ENCODE results near the gene PDAP1. TPM values are rescaled to one million over a fixed set of nuclear protein-coding genes. Genes with fewer than 3 reads are reported as not detected.

The PDAP1 gene
- total and polyA plus RNA-seq, 7 donors = 84.5 to 194 (median 89.5) TPM

DNA sequence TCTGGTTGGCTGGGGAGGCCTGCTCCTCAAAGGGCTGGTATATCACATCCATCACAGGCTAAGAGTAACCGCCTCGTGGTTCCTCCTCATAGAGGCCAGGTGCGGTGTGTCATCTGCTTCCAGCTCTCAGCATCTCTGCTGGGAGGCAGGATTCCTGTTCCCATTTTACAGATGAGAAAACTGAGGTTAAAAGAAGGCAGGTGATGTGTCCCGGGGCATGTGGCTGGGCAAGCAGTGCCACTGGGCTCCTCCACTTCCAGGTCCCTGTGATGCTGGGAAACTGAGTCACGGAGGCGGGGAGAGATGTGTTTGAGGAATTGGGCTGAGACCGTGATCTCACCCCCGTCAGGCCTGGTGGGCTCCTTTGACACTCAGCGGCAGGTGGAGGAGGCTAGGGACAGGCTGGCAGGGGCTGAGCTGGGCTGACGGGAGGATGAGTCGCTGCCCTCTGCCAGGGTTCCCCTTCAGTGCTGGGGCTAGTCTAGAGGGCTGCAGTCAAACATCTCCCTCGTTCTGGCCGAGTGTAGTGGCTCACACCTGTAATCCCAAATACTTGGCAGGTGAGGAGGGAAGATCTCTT, 24.5 kb downstream of the PDAP1 start:
- H3K27ac ChIP-seq = no peak overlapping the region

DNA sequence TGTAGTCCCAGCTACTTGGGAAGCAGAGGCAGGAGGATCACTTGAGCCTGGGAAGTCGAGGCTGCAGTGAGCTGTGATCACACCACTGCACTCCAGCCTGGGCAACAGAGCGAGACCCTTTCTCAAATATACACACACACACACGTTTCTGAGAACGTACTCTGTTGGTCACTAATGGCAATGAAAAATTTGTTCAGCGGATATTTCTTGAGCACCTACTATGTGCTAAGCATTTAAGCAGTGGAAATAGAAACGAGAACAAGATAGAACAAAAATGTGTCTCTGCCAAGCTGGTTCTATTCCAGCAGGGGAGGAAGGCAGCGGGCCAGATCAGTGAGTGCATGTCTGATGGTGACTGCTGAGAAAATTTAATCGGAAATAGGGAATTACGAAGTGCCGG, 25.2 kb downstream of the PDAP1 start:
- Histone ChIP-seq H3K4me1 (peaks cover 0 to 32% (median 27%) of the 10 kb centered on the region in 4 donors), H3K27me3 (no peaks in the 10 kb centered on the region), H3K9me3 (no peaks in the 10 kb centered on the region), H3K36me3 (peaks cover 0 to 21% (median 9%) of the 10 kb centered on the region in 4 donors), H3K4me3 (no peak overlapping the region), H3K27ac (no peak overlapping the region)
- DNase-seq = no peak
- TF ChIP-seq EP300 (IDR thresholded peaks at IDR 0.05) (no peak), POLR2A (IDR thresholded peaks at IDR 0.05) (no peak), POLR2AphosphoS5 (IDR thresholded peaks at IDR 0.05) (no peak)
- TF ChIP-seq, protein P1, sequence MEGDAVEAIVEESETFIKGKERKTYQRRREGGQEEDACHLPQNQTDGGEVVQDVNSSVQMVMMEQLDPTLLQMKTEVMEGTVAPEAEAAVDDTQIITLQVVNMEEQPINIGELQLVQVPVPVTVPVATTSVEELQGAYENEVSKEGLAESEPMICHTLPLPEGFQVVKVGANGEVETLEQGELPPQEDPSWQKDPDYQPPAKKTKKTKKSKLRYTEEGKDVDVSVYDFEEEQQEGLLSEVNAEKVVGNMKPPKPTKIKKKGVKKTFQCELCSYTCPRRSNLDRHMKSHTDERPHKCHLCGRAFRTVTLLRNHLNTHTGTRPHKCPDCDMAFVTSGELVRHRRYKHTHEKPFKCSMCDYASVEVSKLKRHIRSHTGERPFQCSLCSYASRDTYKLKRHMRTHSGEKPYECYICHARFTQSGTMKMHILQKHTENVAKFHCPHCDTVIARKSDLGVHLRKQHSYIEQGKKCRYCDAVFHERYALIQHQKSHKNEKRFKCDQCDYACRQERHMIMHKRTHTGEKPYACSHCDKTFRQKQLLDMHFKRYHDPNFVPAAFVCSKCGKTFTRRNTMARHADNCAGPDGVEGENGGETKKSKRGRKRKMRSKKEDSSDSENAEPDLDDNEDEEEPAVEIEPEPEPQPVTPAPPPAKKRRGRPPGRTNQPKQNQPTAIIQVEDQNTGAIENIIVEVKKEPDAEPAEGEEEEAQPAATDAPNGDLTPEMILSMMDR (IDR thresholded peaks at IDR 0.05) = no peak
- intact Hi-C loops (cut with DNase I) = no loop called here
- 93 to 94% methylated on average over 10 of the region's 10 CpGs for WGBS, 2 donors

More for the DNA sequence above, 24.5 kb downstream of the PDAP1 start:
- Histone ChIP-seq H3K27me3 (no peaks in the 10 kb centered on the region), H3K9me3 (no peaks in the 10 kb centered on the region), H3K4me1 (peaks cover 0 to 31% (median 26%) of the 10 kb centered on the region in 4 donors), H3K4me3 (no peak overlapping the region), H3K36me3 (peaks cover 0 to 28% (median 11%) of the 10 kb centered on the region in 4 donors)
- no peak for TF ChIP-seq EP300 (IDR thresholded peaks at IDR 0.05)
- WGBS, 2 donors = 93% methylated on average over 13 of the region's 13 CpGs
- no peak for DNase-seq
- intact Hi-C loops (cut with DNase I) = no loop called here

DNA sequence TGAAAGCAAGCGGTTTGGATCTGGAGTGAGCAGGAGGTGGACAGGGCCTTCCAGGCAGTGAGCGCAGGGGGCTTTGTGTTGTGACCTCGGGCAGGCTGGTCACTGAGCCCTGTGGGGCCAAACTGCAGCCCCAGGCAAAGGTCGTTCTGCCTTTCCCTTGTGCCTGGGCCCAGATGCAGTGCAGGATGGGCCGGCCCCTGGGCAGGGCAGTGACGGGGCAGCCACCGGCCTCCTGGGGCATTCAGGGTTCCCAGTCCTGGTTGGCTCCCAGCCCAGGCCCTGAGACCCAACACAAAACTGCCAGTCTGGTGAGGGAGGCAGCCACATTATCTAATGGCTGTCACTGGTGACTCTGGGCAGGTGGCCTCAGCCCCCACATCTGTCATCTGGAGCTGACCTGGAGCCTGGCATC, 26.7 kb downstream of the PDAP1 start:
- Histone ChIP-seq H3K27ac (peak overlapping the region in 1 of 4 donors; percentile 12), H3K4me3 (no peak overlapping the region), H3K9me3 (no peaks in the 10 kb centered on the region), H3K27me3 (no peaks in the 10 kb centered on the region), H3K36me3 (peaks cover 0 to 6% (median 3%) of the 10 kb centered on the region in 4 donors), H3K4me1 (peaks cover 0 to 32% (median 27%) of the 10 kb centered on the region in 4 donors)
- TF ChIP-seq, protein P1 (IDR thresholded peaks at IDR 0.05) = no peak
- TF ChIP-seq POLR2AphosphoS5 (IDR thresholded peaks at IDR 0.05) = no peak
- TF ChIP-seq EP300 (IDR thresholded peaks at IDR 0.05) = no peak
- no peak for TF ChIP-seq POLR2A (IDR thresholded peaks at IDR 0.05)
- intact Hi-C loops (cut with DNase I) = no loop called here
- WGBS, 2 donors = 82 to 84% methylated on average over 7 of the region's 7 CpGs
- DNase-seq = no peak

DNA sequence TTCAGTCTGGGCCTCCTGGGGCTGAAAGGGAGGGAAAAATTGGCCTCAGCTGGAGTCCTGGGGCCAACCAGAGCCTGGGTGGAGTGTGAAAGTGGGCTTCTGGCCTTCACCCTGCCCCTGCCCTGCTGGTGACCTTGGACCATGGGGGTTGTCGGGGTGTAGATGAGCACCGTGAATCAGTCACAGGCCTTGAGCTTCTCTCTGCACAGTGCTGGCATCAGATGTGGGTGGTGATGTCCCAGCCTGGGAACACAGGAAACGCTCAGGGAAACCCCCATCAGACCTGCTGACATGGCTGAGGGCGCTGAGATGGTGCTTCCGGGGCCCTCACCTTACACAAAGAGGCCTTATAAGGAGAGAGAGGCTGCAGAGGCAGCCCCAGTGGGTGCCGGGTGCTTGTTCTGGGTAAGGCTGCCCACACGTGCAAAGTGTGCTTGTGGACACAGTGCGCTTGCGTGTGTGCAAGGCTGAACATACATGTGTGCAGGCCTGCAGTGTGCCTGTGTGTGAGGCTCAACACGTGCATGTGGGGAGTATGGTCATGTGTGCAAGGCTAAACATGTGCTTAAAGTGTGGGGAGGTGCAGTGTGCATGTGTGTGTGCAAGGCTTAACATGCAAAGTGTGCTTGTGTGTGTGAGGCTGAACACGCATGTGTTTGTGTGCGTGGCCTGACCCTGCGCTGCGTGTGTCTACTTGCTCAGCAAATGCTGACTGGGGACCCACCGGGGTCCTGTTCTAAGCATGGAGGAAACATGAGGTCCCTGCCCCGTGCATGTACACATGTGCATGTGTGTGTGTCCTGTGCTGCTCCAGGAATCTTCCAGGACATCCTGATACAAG, 27.4 kb downstream of the PDAP1 start:
- Histone ChIP-seq H3K9me3 (no peaks in the 10 kb centered on the region), H3K27me3 (no peaks in the 10 kb centered on the region), H3K4me1 (peaks cover 0 to 35% (median 31%) of the 10 kb centered on the region in 4 donors), H3K36me3 (peaks cover 0 to 2% (median 0%) of the 10 kb centered on the region in 4 donors), H3K27ac (peak overlapping the region; percentile 78 to 85 (median 84)), H3K4me3 (no peak overlapping the region)
- 60 to 78% methylated on average over 16 of the region's 16 CpGs for WGBS, 2 donors
- TF ChIP-seq EP300 (IDR thresholded peaks at IDR 0.05) (no peak), POLR2AphosphoS5 (IDR thresholded peaks at IDR 0.05) (no peak), POLR2A (IDR thresholded peaks at IDR 0.05) (no peak)
- TF ChIP-seq, protein P1 (IDR thresholded peaks at IDR 0.05) = no peak
- no peak for DNase-seq
- intact Hi-C loops (cut with DNase I) = no loop called here

All from sigmoid colon (tissue), 7 donors.